Dedifferentiated amniotic fluid mesenchymal stem cell (primary cell): ENCODE measurements around the gene ANKRD10.

Experiments
- DNase-seq: peaks from one replicate; pipeline ENCODE4 v3.0.0-alpha.2; 2016; ENCODE audit errors: extremely low spot score

Gene ANKRD10

DNA sequence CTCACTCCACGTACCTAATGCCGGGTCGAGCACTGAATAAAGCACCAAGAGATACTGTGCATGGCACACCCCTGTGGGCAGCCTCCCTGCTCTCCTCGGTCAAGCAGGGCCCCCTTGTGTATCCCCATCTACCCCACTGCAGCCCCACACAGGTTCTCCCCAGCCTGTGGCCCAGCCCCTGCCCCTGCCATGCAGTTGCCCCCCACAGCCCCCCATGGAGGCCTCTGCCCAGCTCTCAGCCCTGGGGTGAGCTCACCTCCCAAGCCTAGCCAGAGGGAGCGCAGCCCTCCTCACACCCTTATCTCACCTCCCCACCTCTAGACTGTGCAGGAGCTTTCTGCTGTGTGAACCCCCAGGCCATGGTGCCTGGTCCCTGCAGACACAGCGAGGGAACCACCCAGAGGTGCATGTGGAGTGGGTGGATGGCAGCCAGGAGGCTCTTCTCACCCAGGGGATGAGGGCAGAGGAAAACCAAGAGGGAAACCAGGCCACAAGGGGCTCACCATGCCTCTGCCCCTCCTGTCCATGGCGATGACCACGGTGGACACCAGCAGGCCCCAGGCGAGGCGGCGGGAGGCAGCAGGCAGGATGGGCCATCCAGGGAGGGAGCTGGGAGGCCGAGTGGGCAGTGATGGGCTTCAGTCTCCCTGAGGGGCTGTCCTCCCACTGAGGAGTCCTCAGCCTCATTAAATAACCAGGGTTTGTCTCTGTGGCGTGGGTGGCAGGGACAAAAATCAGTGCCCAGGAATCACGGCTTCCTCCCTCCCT is 83.2 kb downstream of the ANKRD10 start:
- no peak for DNase-seq

DNA sequence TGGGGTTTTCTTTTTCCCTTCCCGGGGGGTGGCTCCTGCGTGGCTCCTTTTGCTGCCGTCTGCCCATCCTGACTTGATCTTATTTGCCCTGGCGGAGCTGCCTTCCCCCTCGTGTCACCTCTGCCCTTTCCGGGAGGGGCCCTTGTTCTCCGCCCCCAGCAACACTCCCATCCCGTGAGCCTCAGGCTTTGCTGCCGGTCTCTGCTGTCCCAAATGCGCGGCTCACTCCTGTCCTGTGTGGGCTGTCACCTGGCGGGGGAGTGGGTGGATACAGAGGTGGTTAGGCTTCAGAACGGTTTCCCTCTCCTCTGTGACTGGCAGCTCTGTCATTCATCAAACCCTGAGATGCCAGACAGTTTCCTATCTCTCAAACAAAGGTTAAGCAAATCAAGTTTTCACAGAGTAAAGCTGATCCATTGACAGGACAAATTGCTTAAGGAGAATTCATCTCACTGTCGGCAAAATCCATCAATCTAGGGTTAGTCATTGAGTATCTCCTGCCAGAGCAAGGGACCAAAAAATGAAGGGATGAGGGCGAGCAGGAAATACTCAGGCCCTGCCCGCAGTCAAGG is 84.0 kb downstream of the ANKRD10 start:
- no peak for DNase-seq

DNA sequence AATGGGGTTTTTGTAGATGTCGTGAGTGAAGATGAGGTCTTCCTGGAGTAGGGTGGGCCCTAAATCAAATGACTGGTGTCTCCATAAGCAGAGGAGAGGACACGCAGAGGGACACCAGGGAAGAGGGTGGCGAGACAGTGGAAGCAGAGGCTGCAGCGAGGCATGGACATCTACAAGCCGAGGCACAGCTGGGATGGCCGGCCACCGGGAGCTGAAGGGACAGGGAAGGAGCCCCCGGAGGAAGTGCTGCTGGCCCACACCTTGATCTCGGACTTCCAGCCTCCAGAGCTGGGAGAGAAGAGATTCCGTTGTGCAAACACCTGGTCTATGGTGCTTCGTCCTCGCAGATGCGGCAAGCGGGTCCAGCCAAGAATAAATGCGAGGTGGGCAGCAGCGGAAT is 84.5 kb downstream of the ANKRD10 start:
- DNase-seq: no peak

DNA sequence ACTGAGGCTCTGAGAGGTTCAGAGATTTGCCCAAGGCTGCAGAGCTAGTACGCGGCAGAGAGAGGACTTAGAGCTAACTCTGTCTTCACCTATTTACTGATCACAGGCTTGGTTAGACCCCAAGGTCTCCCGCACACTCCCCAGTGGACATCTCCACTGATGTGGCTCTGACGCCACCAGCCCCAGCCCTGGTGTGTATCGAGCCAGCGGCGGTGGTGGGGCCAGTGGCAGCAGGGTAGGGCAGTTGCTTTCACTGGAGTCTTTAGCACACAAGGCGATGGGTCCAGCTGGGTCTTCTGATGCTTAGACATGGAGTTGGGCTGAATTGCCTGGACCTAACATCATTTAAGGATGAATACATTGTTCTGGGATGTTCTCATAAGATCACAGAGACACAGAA is 85.4 kb downstream of the ANKRD10 start:
- DNase-seq: no peak

DNA sequence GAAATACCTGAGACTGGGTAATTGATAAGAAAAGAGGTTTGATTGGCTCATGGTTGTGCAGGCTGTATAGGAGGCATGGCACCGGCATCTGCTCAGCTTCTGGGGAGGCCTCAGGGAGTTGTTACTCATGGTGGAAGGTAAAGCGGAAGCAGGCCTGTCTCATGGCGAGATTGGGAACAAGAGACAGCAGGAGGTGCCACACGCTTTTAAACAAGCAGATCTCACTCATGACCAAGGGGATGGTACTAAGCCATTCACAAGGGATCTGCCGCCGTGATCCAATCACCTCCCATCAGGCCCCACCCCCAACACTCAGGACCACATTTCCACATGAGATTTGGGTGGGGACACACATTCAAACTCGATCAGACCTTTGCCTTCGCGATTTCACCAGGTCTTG is 86.2 kb downstream of the ANKRD10 start:
- DNase-seq: no peak
